Keratinocyte (primary cell): ENCODE results near the gene SRSF1. TPM values are rescaled to one million over a fixed set of nuclear protein-coding genes. Genes with fewer than 3 reads are reported as not detected.

Source experiments
- DNase-seq: peaks from one replicate; pipeline ENCODE4 v3.0.0-alpha.2; 2011; ENCODE audit warnings: low read depth, missing footprints, low spot score
- FAIRE-seq: peaks from 2 replicates; lab custom pipeline; 2011; peaks lifted over from hg19 to GRCh38; lab: Jason Lieb, UNC
- H2AFZ ChIP-seq: 2 replicates; pipeline ENCODE4 v1.6.0; 2012; ENCODE audit warnings: low read length, control low read depth, inconsistent platforms; ENCODE audit not compliant: control insufficient read depth
- H3K27ac ChIP-seq: 2 replicates; pipeline ENCODE4 v1.5.1; 2011; ENCODE audit warnings: low read length; ENCODE audit not compliant: control insufficient read depth, insufficient read depth
- H3K27me3 ChIP-seq: 3 replicates; pipeline ENCODE4 v1.6.0; 2011; ENCODE audit warnings: low read length; ENCODE audit not compliant: control insufficient read depth, insufficient read depth; ENCODE audit errors: extremely low read depth
- H3K36me3 ChIP-seq, 2 experiments: 2 replicates in 1 of 2; 3 replicates in 1 of 2; pipeline ENCODE4 v1.5.1; 2011; ENCODE audit warnings: low read length in 2 of 2, mild to moderate bottlenecking in 1 of 2; ENCODE audit not compliant: control insufficient read depth in 2 of 2, insufficient read depth in 2 of 2; ENCODE audit errors: extremely low read depth in 1 of 2
- H3K4me1 ChIP-seq: 3 replicates; pipeline ENCODE4 v1.5.1; 2011; ENCODE audit warnings: low read length; ENCODE audit not compliant: control insufficient read depth, insufficient read depth; ENCODE audit errors: extremely low read depth
- H3K4me2 ChIP-seq: 3 replicates; pipeline ENCODE4 v1.6.0; 2011; ENCODE audit warnings: low read depth, low read length; ENCODE audit not compliant: control insufficient read depth, insufficient read depth; ENCODE audit errors: extremely low read depth
- H3K4me3 ChIP-seq, 3 experiments: fragments of 200-600 bp in 1 of 3; sonication (generic) in 1 of 3; 2 replicates in 2 of 3; 3 replicates in 1 of 3; pipeline ENCODE4 v1.5.1; 2011 to 2016; ENCODE audit warnings: low read length in 3 of 3, mild to moderate bottlenecking in 3 of 3, control low read depth in 2 of 3, inconsistent platforms in 1 of 3, low read depth in 1 of 3, mixed read lengths in 1 of 3, mixed run types in 1 of 3, moderate library complexity in 1 of 3; ENCODE audit not compliant: control insufficient read depth in 2 of 3, insufficient read depth in 2 of 3; ENCODE audit errors: extremely low read depth in 1 of 3
- H3K79me2 ChIP-seq: 2 replicates; pipeline ENCODE4 v1.6.0; 2012; ENCODE audit warnings: low read length; ENCODE audit not compliant: control insufficient read depth, insufficient read depth
- H3K9ac ChIP-seq: 3 replicates; pipeline ENCODE4 v1.6.0; 2011; ENCODE audit warnings: low read length; ENCODE audit not compliant: control insufficient read depth, insufficient read depth; ENCODE audit errors: extremely low read depth
- H3K9me1 ChIP-seq: 3 replicates; pipeline ENCODE4 v1.6.0; 2011; ENCODE audit warnings: low read length; ENCODE audit not compliant: control insufficient read depth, insufficient read depth; ENCODE audit errors: extremely low read depth
- H3K9me3 ChIP-seq: 2 replicates; pipeline ENCODE4 v1.5.1; 2012; ENCODE audit warnings: low read depth, low read length; ENCODE audit not compliant: control insufficient read depth
- H4K20me1 ChIP-seq: 3 replicates; pipeline ENCODE4 v1.6.0; 2011; ENCODE audit warnings: low read length; ENCODE audit not compliant: control insufficient read depth, insufficient read depth; ENCODE audit errors: extremely low read depth
- CTCF ChIP-seq, 3 experiments: IDR thresholded peaks in 1 of 3; conservative IDR thresholded peaks in 1 of 3; optimal IDR thresholded peaks in 1 of 3; 2 replicates in 2 of 3; 3 replicates in 1 of 3; pipeline versions ENCODE3 to v1.5.1; 2011; ENCODE audit warnings: low read length in 3 of 3, mild to moderate bottlenecking in 3 of 3, moderate library complexity in 2 of 3, control low read depth in 1 of 3, inconsistent platforms in 1 of 3; ENCODE audit not compliant: insufficient read depth in 2 of 3; ENCODE audit errors: extremely low read depth in 1 of 3
- EZH2 ChIP-seq: IDR thresholded peaks from one replicate; pipeline ENCODE4 v1.6.1; 2012; ENCODE audit warnings: inconsistent platforms, mild to moderate bottlenecking, low read length, moderate library complexity
- dilution Hi-C: fragments of 300-500 bp; cut with MboI; formaldehyde crosslinking; loops from one replicate; pipeline ENCODE4 v1.7.0; 2020; ENCODE audit warnings: low sequenced_read_pairs; ENCODE audit not compliant: extremely low pct_ligation_motif_present
- polyA plus RNA-seq, 5 experiments: library from polyadenylated mRNA; depleted of rRNA in 3 of 5; stranded (reverse) in 3 of 5; stranded (forward) in 1 of 5; unstranded in 1 of 5; fragments of >200 nt; gene quantifications; 1 replicate in 1 of 5; 2 replicates in 3 of 5; 3 replicates in 1 of 5; pipeline versions ENCODE4 v1.2.1 to v1.2.3, GENCODE V29; 2011 to 2012; ENCODE audit warnings: missing spikeins in 2 of 5, low read depth in 1 of 5, low replicate concordance in 1 of 5

The SRSF1 gene
- polyA plus RNA-seq, 1 donor (not counting 4 experiments of a cell fraction or from before 2014, with no cell fraction given): 272 TPM

GRCh38 chr17:58052407-58052806 is 45.4 kb upstream of the SRSF1 start:
- Histone ChIP-seq H4K20me1 (no peaks in the 10 kb centered on the region), H3K4me3 (no peak overlapping the region), H3K79me2 (no peaks in the 10 kb centered on the region), H3K9me1 (no peaks in the 10 kb centered on the region), H3K27me3 (peaks cover 4% of the 10 kb centered on the region), H3K27ac (no peak overlapping the region), H3K4me1 (no peaks in the 10 kb centered on the region), H3K36me3 (no peaks in the 10 kb centered on the region), H3K9ac (no peak overlapping the region), H3K4me2 (no peak overlapping the region), H2AFZ (no peak overlapping the region), H3K9me3 (no peaks in the 10 kb centered on the region)
- FAIRE-seq (no peak), DNase-seq (no peak)
- dilution Hi-C loops: no loop called here
- TF ChIP-seq EZH2: no peak
- TF ChIP-seq CTCF (optimal IDR thresholded peaks at IDR 0.05 in 1 of 3, IDR thresholded peaks at IDR 0.05 in 1 of 3, conservative IDR thresholded peaks at IDR 0.05 in 1 of 3; ENCODE audit: extremely low read depth in 1 of 3, insufficient read depth in 2 of 3, low read length in 3 of 3): no peak

- no peak overlapping the region for H3K4me2 ChIP-seq
- H3K9me1 ChIP-seq: no peaks in the 10 kb centered on the region
- no peaks in the 10 kb centered on the region for H3K9me3 ChIP-seq
- TF ChIP-seq CTCF (optimal IDR thresholded peaks at IDR 0.05 in 1 of 3, IDR thresholded peaks at IDR 0.05 in 1 of 3, conservative IDR thresholded peaks at IDR 0.05 in 1 of 3; ENCODE audit: extremely low read depth in 1 of 3, insufficient read depth in 2 of 3, low read length in 3 of 3) (no peak), EZH2 (no peak)
- H3K27ac ChIP-seq: no peak overlapping the region
- DNase-seq (no peak), FAIRE-seq (no peak)
- H4K20me1 ChIP-seq: no peaks in the 10 kb centered on the region
- peaks cover 4% of the 10 kb centered on the region for H3K27me3 ChIP-seq
- H3K4me3 ChIP-seq: no peak overlapping the region
- no peaks in the 10 kb centered on the region for H3K79me2 ChIP-seq
- no peak overlapping the region for H3K9ac ChIP-seq
- dilution Hi-C loops: no loop called here
- H3K36me3 ChIP-seq: no peaks in the 10 kb centered on the region
- H3K4me1 ChIP-seq: no peaks in the 10 kb centered on the region
- no peak overlapping the region for H2AFZ ChIP-seq
These were observed 44.4 kb upstream of the SRSF1 start for GRCh38 chr17:58051468-58051867.
